Measurements from ENCODE around the gene ARMH2.
"Not testable (repeated sequence)": the region's sequence is repeated elsewhere in the genome, so short reads cannot be mapped to it uniquely, and the experiment has no call there.

Gene ARMH2

DNA sequence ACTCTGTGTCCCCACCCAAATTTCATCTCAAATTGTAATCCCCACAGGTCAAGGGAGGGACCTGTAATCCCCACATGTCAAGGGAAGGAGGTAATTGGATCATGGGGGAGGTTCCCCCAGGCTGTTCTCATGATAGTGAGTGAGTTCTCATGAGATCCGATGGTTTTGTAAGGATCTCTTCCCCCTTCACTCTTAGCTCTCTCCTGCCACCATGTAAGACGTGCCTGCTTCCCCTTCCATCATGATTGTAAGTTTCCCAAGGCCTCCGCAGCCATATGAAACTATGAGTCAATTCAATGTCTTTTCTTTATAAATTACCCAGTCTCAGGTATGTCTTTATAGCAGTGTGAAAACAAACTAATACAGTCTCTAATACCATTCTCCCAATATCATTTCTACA, 47.8 kb downstream of the ARMH2 start:
- not testable (repeated sequence) for H3K4me1 ChIP-seq (ENCODE audit: control insufficient read depth, insufficient read depth, low read length); H3K9me3 ChIP-seq (ENCODE audit: control insufficient read depth in 2 of 2, low read length in 2 of 2); H3K36me3 ChIP-seq (ENCODE audit: control insufficient read depth in 2 of 2, insufficient read depth in 2 of 2, low read length in 2 of 2); H3K9ac ChIP-seq (ENCODE audit: low read length in 2 of 2); H3K27ac ChIP-seq (ENCODE audit: low read length); H3K27me3 ChIP-seq (ENCODE audit: control insufficient read depth in 1 of 2, insufficient read depth in 2 of 2, low read length in 2 of 2); H3K4me3 ChIP-seq (ENCODE audit: low read length in 2 of 2)

DNA sequence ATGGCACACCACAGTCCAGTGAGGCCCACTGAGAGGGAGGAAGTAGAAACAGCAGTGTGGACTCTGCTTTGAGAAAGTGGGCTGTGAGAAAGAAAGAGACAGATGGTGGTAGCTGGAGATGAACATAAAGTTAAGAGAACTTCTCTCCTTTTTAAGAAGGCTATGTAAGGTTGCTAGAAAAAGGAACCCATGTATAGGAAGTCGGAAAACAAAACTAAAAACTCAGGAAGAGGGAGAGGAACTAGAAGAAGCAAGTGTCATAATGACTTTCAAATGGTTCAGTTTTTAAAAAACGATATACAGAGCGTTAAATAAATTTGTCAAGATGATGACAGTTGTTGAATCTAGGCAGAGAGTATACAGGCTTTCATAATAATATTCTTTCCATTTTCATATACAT, 49.4 kb downstream of the ARMH2 start:
- H3K36me3 ChIP-seq (ENCODE audit: control insufficient read depth in 2 of 2, insufficient read depth in 2 of 2, low read length in 2 of 2): no peaks in the 10 kb centered on the region
- H3K9ac ChIP-seq (ENCODE audit: low read length in 2 of 2): no peak overlapping the region
- H3K27ac ChIP-seq (ENCODE audit: low read length): no peak overlapping the region
- no peaks in the 10 kb centered on the region for H3K4me1 ChIP-seq (ENCODE audit: control insufficient read depth, insufficient read depth, low read length)
- H3K27me3 ChIP-seq (ENCODE audit: control insufficient read depth in 1 of 2, insufficient read depth in 2 of 2, low read length in 2 of 2): no peaks in the 10 kb centered on the region
- no peaks in the 10 kb centered on the region for H3K9me3 ChIP-seq (ENCODE audit: control insufficient read depth in 2 of 2, low read length in 2 of 2)
- no peak overlapping the region for H3K4me3 ChIP-seq (ENCODE audit: low read length in 2 of 2)

All from stomach smooth muscle (tissue), 2 donors.